Tibial artery (tissue), 4 donors: Measurements from ENCODE around the gene RASAL3.
A peak's percentile ranks its signal among the peaks of the same experiment; 100 is the strongest.
"Not testable (repeated sequence)": the region's sequence is repeated elsewhere in the genome, so short reads cannot be mapped to it uniquely, and the experiment has no call there.

Experiments
- DNase-seq, 2 donors: peaks; one replicate each; pipeline ENCODE4 v3.0.0-alpha.2; 2019
- H3K27ac ChIP-seq, 2 donors: fragments of 200-600 bp; sonication (generic) in 1 of 2; 1 replicate in 1 of 2; 2 replicates in 1 of 2; pipeline ENCODE4 v1.5.1; 2018 to 2019; ENCODE audit warnings: mild to moderate bottlenecking in 1 of 2
- H3K27me3 ChIP-seq, 2 donors: fragments of 200-600 bp; sonication (generic) in 1 of 2; one replicate each; pipeline versions ENCODE4 v1.5.1 to v1.6.0; 2016 to 2019
- H3K36me3 ChIP-seq, 3 donors: fragments of 200-600 bp; sonication (generic) in 2 of 3; one replicate each; pipeline ENCODE4 v1.5.1; 2016 to 2019; ENCODE audit warnings: mild to moderate bottlenecking in 2 of 3
- H3K4me1 ChIP-seq, 4 donors: fragments of 200-600 bp; sonication (generic) in 2 of 4; 1 replicate in 3 of 4; 2 replicates in 1 of 4; pipeline ENCODE4 v1.5.1; 2016 to 2019
- H3K4me3 ChIP-seq, 2 donors: fragments of 200-600 bp; sonication (generic) in 1 of 2; 1 replicate in 1 of 2; 2 replicates in 1 of 2; pipeline ENCODE4 v1.5.1; 2018 to 2019; ENCODE audit warnings: mild to moderate bottlenecking in 2 of 2
- H3K9me3 ChIP-seq, 3 donors: fragments of 200-600 bp; sonication (generic) in 1 of 3; one replicate each; pipeline ENCODE4 v1.5.1; 2016 to 2019
- CTCF ChIP-seq, 2 experiments: fragments of 200-600 bp in 1 of 2; fragments of 450-650 bp in 1 of 2; IDR thresholded peaks; one replicate each; pipeline ENCODE4 v1.5.1; 2017 to 2019; ENCODE audit warnings: antibody characterized with exemption in 2 of 2, mild to moderate bottlenecking in 1 of 2, moderate library complexity in 1 of 2
- intact Hi-C: fragments of 100-400 bp; cut with DNase I; formaldehyde crosslinking; loops from one replicate; pipeline ENCODE4 v1.15.0; 2023; ENCODE audit warnings: low total_unique reads

RASAL3 gene

DNA sequence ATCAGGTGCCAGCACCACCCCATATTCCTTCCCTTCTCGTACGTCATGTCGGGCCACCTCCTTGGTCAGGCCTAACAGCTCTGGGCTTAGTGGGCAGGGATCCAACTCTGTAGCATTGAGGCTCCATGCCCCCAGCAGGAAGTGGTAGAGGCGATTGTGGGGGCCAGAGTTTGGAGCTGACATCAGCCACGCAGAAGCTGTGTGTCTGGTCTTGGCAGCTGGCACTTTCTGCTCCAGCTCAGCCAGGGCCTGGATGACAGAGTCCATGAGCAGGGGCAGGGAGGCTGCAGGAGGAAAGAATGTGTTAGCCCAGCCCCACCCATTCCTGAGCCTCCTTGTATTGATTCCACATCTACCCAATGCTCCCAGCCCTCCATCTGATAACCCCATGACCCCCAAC lies 12.0 kb upstream of the RASAL3 start:
- no peak for DNase-seq
- no peak for TF ChIP-seq CTCF (IDR thresholded peaks at IDR 0.05)
- peaks cover 0 to 11% of the 10 kb centered on the region in 2 donors for H3K27me3 ChIP-seq
- peaks cover 0 to 10% (median 2%) of the 10 kb centered on the region in 4 donors for H3K4me1 ChIP-seq
- no peak overlapping the region for H3K27ac ChIP-seq
- intact Hi-C loops: no loop called here
- no peaks in the 10 kb centered on the region for H3K9me3 ChIP-seq
- no peaks in the 10 kb centered on the region for H3K36me3 ChIP-seq
- H3K4me3 ChIP-seq: no peak overlapping the region

- no peaks in the 10 kb centered on the region for H3K9me3 ChIP-seq
- no peak overlapping the region for H3K4me3 ChIP-seq
- no peak overlapping the region for H3K27ac ChIP-seq
- no peak for DNase-seq
- intact Hi-C loops: no loop called here
- TF ChIP-seq CTCF (IDR thresholded peaks at IDR 0.05): no peak
- H3K27me3 ChIP-seq: peaks cover 0 to 17% of the 10 kb centered on the region in 2 donors
- H3K4me1 ChIP-seq: peaks cover 0 to 10% (median 2%) of the 10 kb centered on the region in 4 donors
- H3K36me3 ChIP-seq: no peaks in the 10 kb centered on the region
Observed at GRCh38 chr19:15475611-15476010, 11.3 kb upstream of the RASAL3 start.

GRCh38 chr19:15475169-15475568 lies 10.8 kb upstream of the RASAL3 start:
- Histone ChIP-seq H3K4me1 (peaks cover 0 to 7% (median 2%) of the 10 kb centered on the region in 4 donors), H3K27me3 (peaks cover 0 to 21% of the 10 kb centered on the region in 2 donors), H3K9me3 (no peaks in the 10 kb centered on the region), H3K4me3 (no peak overlapping the region), H3K27ac (no peak overlapping the region), H3K36me3 (no peaks in the 10 kb centered on the region)
- DNase-seq: no peak
- intact Hi-C loops: no loop called here
- no peak for TF ChIP-seq CTCF (IDR thresholded peaks at IDR 0.05)

GRCh38 chr19:15473821-15474220 lies 9.5 kb upstream of the RASAL3 start:
- H3K4me3 ChIP-seq, H3K9me3 ChIP-seq, H3K36me3 ChIP-seq, DNase-seq, intact Hi-C loops, H3K27ac ChIP-seq: not testable (repeated sequence)
- peaks cover 0 to 11% (median 7%) of the 10 kb centered on the region in 4 donors for H3K4me1 ChIP-seq
- H3K27me3 ChIP-seq: peaks cover 0 to 33% of the 10 kb centered on the region in 2 donors

GRCh38 chr19:15471639-15472101 lies 7.3 kb upstream of the RASAL3 start:
- TF ChIP-seq CTCF (IDR thresholded peaks at IDR 0.05): no peak
- Histone ChIP-seq H3K4me1 (peaks cover 0 to 11% (median 7%) of the 10 kb centered on the region in 4 donors), H3K27ac (no peak overlapping the region), H3K9me3 (no peaks in the 10 kb centered on the region), H3K27me3 (peaks cover 0 to 51% of the 10 kb centered on the region in 2 donors), H3K36me3 (no peaks in the 10 kb centered on the region), H3K4me3 (no peak overlapping the region)
- DNase-seq: no peak
- intact Hi-C loops: no loop called here

DNA sequence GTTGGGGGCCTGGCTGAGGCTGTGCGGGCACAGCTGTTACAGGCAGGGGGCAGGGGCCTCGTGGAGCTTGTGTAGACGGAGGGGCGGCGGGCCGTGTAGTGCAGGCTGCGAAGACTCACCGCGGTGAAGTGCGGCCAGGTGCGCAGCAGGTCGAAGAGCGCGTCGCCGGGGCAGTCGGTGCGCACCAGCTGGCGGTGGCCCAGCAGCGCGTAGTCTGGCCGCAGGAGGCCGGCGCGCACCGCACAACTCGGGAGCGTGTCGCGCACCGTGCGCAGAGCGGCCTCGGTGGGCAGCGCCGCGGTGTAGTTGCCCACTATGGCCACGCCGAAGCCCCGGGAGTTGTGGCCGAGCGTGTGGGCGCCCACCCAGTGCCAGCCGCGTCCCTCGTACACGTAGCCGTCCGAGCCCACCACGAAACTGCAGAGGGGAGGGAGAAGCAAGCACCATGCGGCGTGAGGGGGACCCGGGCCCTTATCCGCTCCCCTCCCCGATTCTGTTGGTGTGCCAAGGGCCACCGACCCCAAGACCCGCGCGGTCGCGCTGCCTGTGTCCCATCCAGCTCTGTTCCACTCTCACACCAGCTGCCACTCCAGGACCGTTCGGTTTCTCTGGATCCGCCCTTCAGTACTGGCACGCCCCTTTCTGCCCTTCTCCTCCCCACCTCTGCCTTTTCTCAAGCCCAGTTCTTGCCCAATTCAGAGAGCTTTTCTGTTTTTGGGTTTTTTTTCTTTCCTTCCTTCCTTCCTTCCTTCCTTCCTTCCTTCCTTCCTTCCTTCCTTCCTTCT lies 5.4 kb upstream of the RASAL3 start:
- Histone ChIP-seq H3K27me3 (peaks cover 0 to 60% of the 10 kb centered on the region in 2 donors), H3K27ac (no peak overlapping the region), H3K4me3 (peak overlapping the region in 1 of 2 donors; percentile 38), H3K4me1 (peaks cover 0 to 11% (median 7%) of the 10 kb centered on the region in 4 donors), H3K36me3 (no peaks in the 10 kb centered on the region), H3K9me3 (no peaks in the 10 kb centered on the region)
- no peak for TF ChIP-seq CTCF (IDR thresholded peaks at IDR 0.05)
- intact Hi-C loops: no loop called here
- DNase-seq: no peak
